Thyroid gland (tissue), 4 donors: ENCODE results near the gene PRKAA2.

Experiments used
- CTCF ChIP-seq, 6 experiments: fragments of 200-600 bp in 3 of 6; fragments of 450-650 bp in 3 of 6; sonication (generic) in 3 of 6; IDR thresholded peaks; one replicate each; pipeline ENCODE4 v1.5.1; 2016 to 2019; ENCODE audit warnings: antibody characterized with exemption in 6 of 6, mild to moderate bottlenecking in 2 of 6, inconsistent platforms in 1 of 6, moderate library complexity in 1 of 6
- POLR2A ChIP-seq, 2 donors: fragments of 450-650 bp; IDR thresholded peaks; one replicate each; pipeline ENCODE4 v1.6.1; 2017; ENCODE audit warnings: antibody characterized with exemption in 2 of 2, mild to moderate bottlenecking in 2 of 2, moderate library complexity in 1 of 2

DNA sequence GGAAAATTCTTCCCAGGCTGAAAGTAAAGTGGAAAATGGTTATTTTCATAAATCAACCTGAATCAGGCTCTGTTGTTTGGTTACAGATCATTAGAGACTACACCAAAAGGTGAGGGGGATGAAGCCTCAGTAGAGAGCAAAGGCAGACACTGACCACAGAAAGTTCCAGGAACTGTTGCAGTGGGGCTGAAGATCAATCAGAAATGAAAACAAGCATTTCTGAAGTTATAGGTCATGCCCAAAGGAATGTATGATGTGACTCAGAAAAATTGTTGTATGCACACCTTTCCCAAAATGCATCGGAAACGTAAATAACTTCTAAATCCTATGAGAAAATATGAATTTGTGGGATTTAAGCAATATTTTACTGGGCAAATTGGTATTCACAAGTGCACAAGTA is 110.8 kb downstream of the PRKAA2 start:
- TF ChIP-seq CTCF (IDR thresholded peaks at IDR 0.05) (no peak), POLR2A (IDR thresholded peaks at IDR 0.05) (no peak)
